BJ (cell line): ENCODE data around the gene DHX57. TPM values are rescaled to one million over a fixed set of nuclear protein-coding genes. Genes with fewer than 3 reads are reported as not detected.

Experiments used
- CTCF ChIA-PET: fragments of 350-600 bp; formaldehyde crosslinking; extraction: SDS; loops from one replicate; lab custom pipeline; 2021; ENCODE audit warnings: antibody characterized with exemption, inconsistent platforms; lab: Yijun Ruan, JAX
- POLR2A ChIA-PET: fragments of 300-600 bp; sonication (Branson Sonifier 250); formaldehyde crosslinking; extraction: SDS; loops from one replicate; lab custom pipeline; 2021; ENCODE audit warnings: antibody characterized with exemption; lab: Charles Lee
- DNase-seq: peaks from one replicate; pipeline ENCODE4 v3.0.0-alpha.2; 2011; ENCODE audit warnings: low read depth
- H3K27me3 ChIP-seq: 2 replicates; pipeline ENCODE4 v1.6.0; 2011; ENCODE audit warnings: low read length; ENCODE audit not compliant: control insufficient read depth, insufficient read depth
- H3K36me3 ChIP-seq: 2 replicates; pipeline ENCODE4 v1.5.1; 2011; ENCODE audit warnings: low read length; ENCODE audit not compliant: control insufficient read depth, insufficient read depth
- H3K4me3 ChIP-seq: 2 replicates; pipeline ENCODE4 v1.5.1; 2011; ENCODE audit warnings: low read depth, mild to moderate bottlenecking, control low read depth, low read length
- polyA plus RNA-seq: library from polyadenylated mRNA; depleted of rRNA; stranded (reverse); fragments of >200 nt; gene quantifications from 2 replicates; pipeline ENCODE4 v1.2.3, GENCODE V29; 2011
- TF ChIP-seq, protein P1 (sequence below): IDR thresholded peaks from 2 replicates; pipeline ENCODE4 v1.5.1; 2011; ENCODE audit warnings: low read depth, mild to moderate bottlenecking, control low read depth, inconsistent platforms, low read length, moderate library complexity; ENCODE audit not compliant: insufficient read depth

DHX57 gene
- polyA plus RNA-seq, 1 experiment: 10.0 TPM

GRCh38 chr2:38791744-38792143, 84.0 kb downstream of the DHX57 start:
- TF ChIP-seq, protein P1, sequence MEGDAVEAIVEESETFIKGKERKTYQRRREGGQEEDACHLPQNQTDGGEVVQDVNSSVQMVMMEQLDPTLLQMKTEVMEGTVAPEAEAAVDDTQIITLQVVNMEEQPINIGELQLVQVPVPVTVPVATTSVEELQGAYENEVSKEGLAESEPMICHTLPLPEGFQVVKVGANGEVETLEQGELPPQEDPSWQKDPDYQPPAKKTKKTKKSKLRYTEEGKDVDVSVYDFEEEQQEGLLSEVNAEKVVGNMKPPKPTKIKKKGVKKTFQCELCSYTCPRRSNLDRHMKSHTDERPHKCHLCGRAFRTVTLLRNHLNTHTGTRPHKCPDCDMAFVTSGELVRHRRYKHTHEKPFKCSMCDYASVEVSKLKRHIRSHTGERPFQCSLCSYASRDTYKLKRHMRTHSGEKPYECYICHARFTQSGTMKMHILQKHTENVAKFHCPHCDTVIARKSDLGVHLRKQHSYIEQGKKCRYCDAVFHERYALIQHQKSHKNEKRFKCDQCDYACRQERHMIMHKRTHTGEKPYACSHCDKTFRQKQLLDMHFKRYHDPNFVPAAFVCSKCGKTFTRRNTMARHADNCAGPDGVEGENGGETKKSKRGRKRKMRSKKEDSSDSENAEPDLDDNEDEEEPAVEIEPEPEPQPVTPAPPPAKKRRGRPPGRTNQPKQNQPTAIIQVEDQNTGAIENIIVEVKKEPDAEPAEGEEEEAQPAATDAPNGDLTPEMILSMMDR: no peak
- no peak for DNase-seq
- POLR2A ChIA-PET: no interaction called here
- Histone ChIP-seq H3K36me3 (no peaks in the 10 kb centered on the region), H3K27me3 (no peaks in the 10 kb centered on the region), H3K4me3 (no peak overlapping the region)
- CTCF ChIA-PET: no interaction called here

DNA sequence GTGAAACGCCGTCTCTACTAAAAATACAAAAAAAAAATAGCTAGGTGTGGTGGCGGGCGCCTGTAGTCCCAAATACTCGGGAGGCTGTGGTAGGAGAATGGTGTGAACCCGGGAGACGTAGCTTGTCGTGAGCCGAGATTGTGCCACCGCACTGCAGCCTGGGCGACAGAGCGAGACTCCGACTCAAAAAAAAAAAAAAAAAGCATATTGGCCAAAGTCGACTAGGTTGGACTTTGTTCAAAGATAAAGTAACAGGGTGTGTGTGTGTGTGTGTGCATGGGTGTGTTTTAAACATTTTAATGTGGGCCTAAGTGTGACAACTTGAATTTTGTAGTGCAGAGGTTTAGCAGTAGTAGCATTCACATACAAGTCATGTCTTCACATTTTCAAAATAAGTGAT, 86.0 kb downstream of the DHX57 start:
- no peak for DNase-seq
- CTCF ChIA-PET: no interaction called here

DNA sequence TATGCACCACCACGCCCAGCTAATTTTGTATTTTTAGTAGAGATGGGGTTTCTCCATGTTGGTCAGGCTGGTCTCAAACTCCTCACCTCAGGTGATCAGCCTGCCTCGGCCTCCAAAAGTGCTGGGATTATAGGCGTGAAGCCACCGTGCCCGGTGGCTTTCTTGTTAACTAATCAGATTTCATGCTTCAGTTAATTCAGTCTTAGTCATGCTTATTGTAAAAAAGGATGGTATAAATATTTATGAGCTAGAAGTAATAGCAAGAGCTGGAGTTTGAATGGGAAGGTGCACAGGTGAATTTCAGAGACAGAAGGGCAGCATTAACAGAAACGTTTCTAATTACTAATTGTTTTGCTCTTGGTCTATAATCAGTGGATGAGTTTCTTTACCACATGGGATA, 87.4 kb downstream of the DHX57 start:
- Histone ChIP-seq H3K4me3 (no peak overlapping the region), H3K36me3 (no peaks in the 10 kb centered on the region), H3K27me3 (no peaks in the 10 kb centered on the region)
- DNase-seq: no peak
- TF ChIP-seq, protein P1: no peak
- CTCF ChIA-PET: no interaction called here
- POLR2A ChIA-PET: no interaction called here

More for the DNA sequence above, 86.0 kb downstream of the DHX57 start:
- POLR2A ChIA-PET: no interaction called here
- Histone ChIP-seq H3K36me3 (no peaks in the 10 kb centered on the region), H3K27me3 (no peaks in the 10 kb centered on the region), H3K4me3 (no peak overlapping the region)
- TF ChIP-seq, protein P1: no peak

- TF ChIP-seq, protein P1: no peak
- H3K36me3 ChIP-seq: no peaks in the 10 kb centered on the region
- H3K4me3 ChIP-seq: no peak overlapping the region
- no peak for DNase-seq
- no peaks in the 10 kb centered on the region for H3K27me3 ChIP-seq
- CTCF ChIA-PET: no interaction called here
- POLR2A ChIA-PET: no interaction called here
These were observed 92.1 kb downstream of the DHX57 start for GRCh38 chr2:38783586-38783985.

- TF ChIP-seq, protein P1: no peak
- Histone ChIP-seq H3K27me3 (no peaks in the 10 kb centered on the region), H3K36me3 (no peaks in the 10 kb centered on the region), H3K4me3 (peak overlapping the region; percentile 80)
- ChIA-PET POLR2A (no interaction called here), CTCF (interaction anchor here (1.1 kb wide), 1 partner anchor 175 kb away, joined by 3 read pairs; no protein-coding TSS in a partner anchor)
- DNase-seq: no peak
These were observed 97.0 kb downstream of the DHX57 start for GRCh38 chr2:38778687-38779082.
